Middle frontal gyrus (tissue), 1 donor: ENCODE measurements around the gene HLA-DRB5.
"Not testable (repeated sequence)": the region's sequence is repeated elsewhere in the genome, so short reads cannot be mapped to it uniquely, and the experiment has no call there.

ENCODE experiments used
- DNase-seq: peaks from one replicate; pipeline ENCODE4 v3.0.0-alpha.2; 2015; ENCODE audit warnings: low spot score; ENCODE audit errors: extremely low spot score

HLA-DRB5 gene

GRCh38 chr6:32517654-32518445, 12.2 kb downstream of the HLA-DRB5 start:
- DNase-seq = no peak

- no peak for DNase-seq
These were observed 29.1 kb downstream of the HLA-DRB5 start for GRCh38 chr6:32501016-32501415.

GRCh38 chr6:32492351-32492750, 37.7 kb downstream of the HLA-DRB5 start:
- no peak for DNase-seq

GRCh38 chr6:32491700-32492099, 38.4 kb downstream of the HLA-DRB5 start:
- no peak for DNase-seq

- DNase-seq = no peak
These were observed 42.0 kb downstream of the HLA-DRB5 start for GRCh38 chr6:32488083-32488482.

- no peak for DNase-seq
These were observed 45.5 kb downstream of the HLA-DRB5 start for GRCh38 chr6:32484614-32484998.

- DNase-seq = no peak
These were observed 46.0 kb downstream of the HLA-DRB5 start for GRCh38 chr6:32483968-32484613.

GRCh38 chr6:32475392-32476206, 54.5 kb downstream of the HLA-DRB5 start:
- DNase-seq = no peak

GRCh38 chr6:32473376-32474348, 56.4 kb downstream of the HLA-DRB5 start:
- DNase-seq = not testable (repeated sequence)

GRCh38 chr6:32472781-32473375, 57.2 kb downstream of the HLA-DRB5 start:
- DNase-seq = no peak

GRCh38 chr6:32467743-32468503, 62.2 kb downstream of the HLA-DRB5 start:
- not testable (repeated sequence) for DNase-seq
